ENCODE measurements around the gene C5orf47.

Gene C5orf47

GRCh38 chr5:173962436-173962972 lies 26.5 kb upstream of the C5orf47 start:
- no peak overlapping the region for H3K27ac ChIP-seq
- POLR2A ChIA-PET (ENCODE audit: low non-redundant PET), result interaction anchor here (0.7 kb wide), 1 partner anchor 72 kb away, joined by 3 read pairs; no protein-coding TSS in a partner anchor
- TF ChIP-seq, protein P1, sequence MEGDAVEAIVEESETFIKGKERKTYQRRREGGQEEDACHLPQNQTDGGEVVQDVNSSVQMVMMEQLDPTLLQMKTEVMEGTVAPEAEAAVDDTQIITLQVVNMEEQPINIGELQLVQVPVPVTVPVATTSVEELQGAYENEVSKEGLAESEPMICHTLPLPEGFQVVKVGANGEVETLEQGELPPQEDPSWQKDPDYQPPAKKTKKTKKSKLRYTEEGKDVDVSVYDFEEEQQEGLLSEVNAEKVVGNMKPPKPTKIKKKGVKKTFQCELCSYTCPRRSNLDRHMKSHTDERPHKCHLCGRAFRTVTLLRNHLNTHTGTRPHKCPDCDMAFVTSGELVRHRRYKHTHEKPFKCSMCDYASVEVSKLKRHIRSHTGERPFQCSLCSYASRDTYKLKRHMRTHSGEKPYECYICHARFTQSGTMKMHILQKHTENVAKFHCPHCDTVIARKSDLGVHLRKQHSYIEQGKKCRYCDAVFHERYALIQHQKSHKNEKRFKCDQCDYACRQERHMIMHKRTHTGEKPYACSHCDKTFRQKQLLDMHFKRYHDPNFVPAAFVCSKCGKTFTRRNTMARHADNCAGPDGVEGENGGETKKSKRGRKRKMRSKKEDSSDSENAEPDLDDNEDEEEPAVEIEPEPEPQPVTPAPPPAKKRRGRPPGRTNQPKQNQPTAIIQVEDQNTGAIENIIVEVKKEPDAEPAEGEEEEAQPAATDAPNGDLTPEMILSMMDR (conservative IDR thresholded peaks at IDR 0.05; ENCODE audit: low read depth), result no peak
- DNase-seq (ENCODE audit: low spot score), result no peak
- CTCF ChIA-PET, result interaction anchor here (0.6 to 1.6 kb wide), 7 partner anchors 9 to 1501 kb away, joined by 3 to 9 read pairs (median 3); no protein-coding TSS in a partner anchor

DNA sequence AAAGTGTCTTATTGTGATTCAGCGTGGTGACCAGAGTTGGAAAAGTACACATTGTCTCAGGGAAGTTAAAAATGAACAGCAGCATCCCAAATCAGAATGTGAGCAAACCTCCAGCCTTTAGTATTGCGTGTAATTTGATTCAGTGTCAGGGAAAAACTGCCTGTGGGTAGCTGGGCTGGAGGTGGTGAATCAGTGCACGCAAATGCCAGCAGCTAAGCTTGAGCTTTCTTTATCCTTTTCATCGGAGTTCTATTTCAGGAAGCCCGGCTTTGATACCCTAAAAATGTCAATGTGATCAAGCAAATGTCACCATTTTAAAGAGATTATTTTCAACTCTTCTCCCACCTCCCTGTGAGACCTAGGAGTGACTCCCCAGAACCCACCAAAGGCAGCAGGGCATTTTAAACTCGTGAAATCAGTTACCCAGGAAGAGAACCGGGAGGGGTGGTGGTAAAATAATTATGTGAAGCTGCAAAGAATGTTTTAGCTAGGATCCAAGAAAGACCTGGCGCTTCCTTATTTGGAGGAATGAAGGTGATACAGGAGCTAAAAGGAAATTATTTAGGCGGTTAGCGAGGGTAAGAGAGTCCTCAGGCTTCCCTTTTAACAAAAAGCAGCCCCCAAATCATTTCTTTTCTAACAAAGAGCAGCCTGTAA lies 25.7 kb upstream of the C5orf47 start:
- POLR2A ChIA-PET (ENCODE audit: low non-redundant PET), result no interaction called here
- DNase-seq (ENCODE audit: low spot score), result peak; percentile 40
- TF ChIP-seq, protein P1 (conservative IDR thresholded peaks at IDR 0.05; ENCODE audit: low read depth), result no peak
- peak overlapping the region; percentile 78 for H3K27ac ChIP-seq
- CTCF ChIA-PET, result interaction anchor here (0.5 to 1.6 kb wide), 10 partner anchors 10 to 1501 kb away, joined by 3 to 9 read pairs (median 4); no protein-coding TSS in a partner anchor

DNA sequence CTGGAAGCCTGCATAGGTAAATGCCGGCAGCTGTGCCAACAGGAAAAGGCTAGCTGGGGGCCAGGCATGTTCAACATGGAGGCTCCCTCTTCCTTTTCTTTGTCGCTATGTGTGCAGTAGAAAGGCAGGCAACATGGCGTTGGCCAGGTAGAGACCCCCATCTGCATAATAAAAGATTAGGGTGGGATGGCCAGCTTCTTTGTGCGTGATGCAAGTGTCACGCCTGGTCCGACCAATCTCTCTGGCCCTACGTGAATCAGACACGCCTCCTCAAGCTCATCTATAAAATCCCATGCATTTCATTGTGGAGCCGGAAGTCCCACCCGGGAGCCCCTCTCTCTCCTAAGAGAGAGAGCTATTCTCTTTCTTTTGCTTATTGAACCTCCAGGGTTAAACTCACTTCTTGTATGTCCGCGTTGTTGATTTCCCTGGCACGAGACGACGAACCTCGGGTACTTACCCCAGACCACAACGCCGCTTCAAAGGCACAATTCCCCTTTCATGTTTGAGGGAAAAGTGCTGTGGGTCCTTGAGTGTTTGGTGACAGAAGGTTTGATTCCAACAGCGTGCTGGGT lies 25.0 kb upstream of the C5orf47 start:
- peak overlapping the region; percentile 78 for H3K27ac ChIP-seq
- TF ChIP-seq, protein P1 (conservative IDR thresholded peaks at IDR 0.05; ENCODE audit: low read depth), result no peak
- ChIA-PET POLR2A (ENCODE audit: low non-redundant PET) (no interaction called here), CTCF (interaction anchor here (0.5 to 0.6 kb wide), 4 partner anchors 9 to 352 kb away, joined by 3 to 4 read pairs (median 4); no protein-coding TSS in a partner anchor)
- DNase-seq (ENCODE audit: low spot score), result peak; percentile 30

DNA sequence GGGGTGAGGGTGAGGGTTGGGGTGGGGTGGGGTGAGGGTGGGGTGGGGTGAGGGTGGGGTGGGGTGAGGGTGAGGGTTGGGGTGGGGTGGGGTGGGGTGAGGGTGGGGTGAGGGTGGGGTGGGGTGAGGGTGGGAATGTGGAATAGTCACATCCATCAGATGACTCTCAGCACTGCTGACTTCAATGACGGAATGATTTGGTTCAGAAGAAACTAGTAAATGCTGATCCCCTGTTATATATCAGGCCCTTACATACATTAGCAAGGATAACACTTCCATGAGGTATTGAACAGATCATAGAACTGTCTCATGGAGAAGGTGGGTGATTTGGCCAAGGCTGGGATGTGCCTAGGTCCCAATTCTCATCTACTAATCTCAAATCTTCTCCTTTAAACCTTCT lies 24.5 kb upstream of the C5orf47 start:
- H3K27ac ChIP-seq, result peak overlapping the region; percentile 78
- CTCF ChIA-PET, result no interaction called here
- POLR2A ChIA-PET (ENCODE audit: low non-redundant PET), result no interaction called here
- TF ChIP-seq, protein P1 (conservative IDR thresholded peaks at IDR 0.05; ENCODE audit: low read depth), result no peak
- no peak for DNase-seq (ENCODE audit: low spot score)

GRCh38 chr5:173967241-173967640 lies 21.7 kb upstream of the C5orf47 start:
- DNase-seq (ENCODE audit: low spot score), result no peak
- ChIA-PET CTCF (interaction anchor here (0.6 kb wide), 1 partner anchor 1148 kb away, joined by 4 read pairs; no protein-coding TSS in a partner anchor), POLR2A (ENCODE audit: low non-redundant PET) (no interaction called here)
- no peak overlapping the region for H3K27ac ChIP-seq
- TF ChIP-seq, protein P1 (conservative IDR thresholded peaks at IDR 0.05; ENCODE audit: low read depth), result no peak

GRCh38 chr5:173968154-173968797 lies 20.7 kb upstream of the C5orf47 start:
- ChIA-PET POLR2A (ENCODE audit: low non-redundant PET) (no interaction called here), CTCF (no interaction called here)
- no peak for DNase-seq (ENCODE audit: low spot score)
- no peak overlapping the region for H3K27ac ChIP-seq
- TF ChIP-seq, protein P1 (conservative IDR thresholded peaks at IDR 0.05; ENCODE audit: low read depth), result no peak
